ENCODE data around the gene PRSS48.
"Not testable (repeated sequence)": the region's sequence is repeated elsewhere in the genome, so short reads cannot be mapped to it uniquely, and the experiment has no call there.

The PRSS48 gene

DNA sequence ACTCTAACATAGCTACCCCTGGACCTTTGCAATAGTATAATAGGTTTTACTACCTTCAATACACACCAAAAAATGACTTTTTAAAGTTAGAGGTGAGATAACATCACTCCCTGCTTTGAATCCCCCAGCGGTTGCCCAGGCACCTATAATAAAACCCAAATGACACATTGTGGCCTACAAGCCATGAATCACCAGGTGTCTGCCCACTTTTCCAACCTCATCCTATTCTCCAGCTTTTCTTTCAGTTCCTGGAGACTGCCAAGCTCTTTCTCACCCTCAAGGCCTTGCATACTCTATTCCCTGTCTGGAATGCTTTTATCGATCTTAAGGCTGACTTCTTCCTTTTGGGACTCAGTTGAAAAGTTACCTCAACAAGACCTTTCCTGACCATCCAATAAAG lies 16.4 kb upstream of the PRSS48 start:
- DNase-seq (ENCODE audit: low read depth), result no peak

DNA sequence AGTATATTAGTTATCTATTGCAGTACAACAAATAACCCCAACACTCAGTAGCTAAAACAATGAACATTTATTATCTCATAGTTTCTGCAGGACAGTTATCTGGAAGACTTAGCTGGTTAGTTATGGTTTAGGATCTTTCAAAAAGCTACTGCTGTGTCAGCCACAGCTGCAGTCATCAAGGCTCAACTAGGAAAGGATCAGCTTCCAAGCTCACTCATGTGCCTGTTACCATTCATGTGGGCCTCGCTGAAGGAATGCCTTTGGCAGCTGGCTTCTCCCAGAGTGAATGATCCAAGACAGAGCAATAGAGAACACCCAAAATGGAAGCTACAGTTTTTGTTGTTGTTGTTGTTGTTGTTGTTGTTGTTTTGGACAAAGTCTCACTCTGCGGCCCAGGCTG lies 13.5 kb upstream of the PRSS48 start:
- no peak for DNase-seq (ENCODE audit: low read depth)

DNA sequence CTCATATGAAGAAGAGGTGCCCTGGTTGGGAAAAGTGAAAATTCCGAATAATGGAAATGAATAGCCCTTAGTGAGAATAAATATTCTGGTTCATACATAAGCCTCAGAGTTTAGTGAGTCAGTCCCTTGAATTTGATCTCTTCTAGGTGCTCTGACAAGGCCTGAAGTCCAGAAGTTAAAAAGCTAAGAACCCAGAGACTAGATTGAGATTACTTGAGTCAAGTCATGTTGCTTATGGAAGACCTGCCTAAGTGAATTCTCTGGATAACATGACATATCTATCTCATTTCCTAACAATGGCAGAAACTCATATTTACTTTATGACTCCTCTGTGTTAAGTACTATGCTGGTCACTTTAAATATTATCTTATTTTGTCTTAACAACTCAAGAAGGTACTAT lies 10.5 kb upstream of the PRSS48 start:
- DNase-seq (ENCODE audit: low read depth), result no peak

DNA sequence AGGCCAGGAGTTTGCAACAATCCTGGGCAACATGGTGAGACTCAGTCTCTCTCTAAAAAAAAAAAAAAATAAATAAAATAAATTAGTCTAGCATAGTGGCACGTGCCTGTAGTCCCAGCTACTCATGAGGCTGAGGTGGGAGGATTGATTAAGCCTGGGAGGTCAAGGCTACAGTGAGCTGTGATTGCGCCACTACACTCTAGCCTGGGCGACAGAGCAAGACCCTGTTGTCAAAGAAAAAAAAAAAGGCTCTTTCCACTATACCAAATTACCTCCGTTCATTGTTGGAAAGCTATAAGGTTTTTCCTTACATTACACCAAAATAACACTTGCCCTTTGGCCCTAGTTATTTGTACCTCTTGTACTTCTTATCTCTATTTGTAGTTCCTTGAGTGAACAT lies 9.9 kb upstream of the PRSS48 start:
- no peak for DNase-seq (ENCODE audit: low read depth)

DNA sequence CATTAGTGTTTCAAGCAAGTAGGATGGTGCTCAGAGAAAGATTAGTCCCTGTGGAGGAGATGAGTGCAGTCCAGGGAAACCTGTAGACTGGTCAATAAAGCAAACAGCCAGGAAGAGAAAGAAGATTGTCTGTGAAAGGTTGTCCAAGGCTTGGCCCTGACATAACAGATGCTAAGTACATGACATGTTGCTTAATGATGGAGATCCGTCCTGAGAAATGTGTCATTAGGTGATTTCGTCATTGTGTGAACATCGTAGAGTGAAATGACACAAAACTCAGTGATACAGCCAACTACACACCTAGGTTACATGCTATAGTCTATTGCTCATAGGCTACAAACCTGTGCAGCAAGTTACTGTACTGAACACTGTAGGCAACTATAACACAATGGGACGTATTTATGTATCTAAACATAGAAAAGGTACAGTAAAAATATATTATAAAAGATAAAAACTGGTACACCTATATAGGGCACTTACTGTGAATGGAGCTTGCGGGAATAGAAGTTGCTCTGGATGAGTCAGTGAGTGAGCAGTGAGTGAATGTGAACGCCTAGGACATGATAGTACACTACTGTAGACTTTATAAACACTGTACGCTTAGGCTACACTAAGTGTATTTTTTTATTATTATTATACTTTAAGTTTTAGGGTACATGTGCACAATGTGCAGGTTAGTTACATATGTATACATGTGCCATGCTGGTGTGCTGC lies 9.0 kb upstream of the PRSS48 start:
- DNase-seq (ENCODE audit: low read depth), result no peak

DNA sequence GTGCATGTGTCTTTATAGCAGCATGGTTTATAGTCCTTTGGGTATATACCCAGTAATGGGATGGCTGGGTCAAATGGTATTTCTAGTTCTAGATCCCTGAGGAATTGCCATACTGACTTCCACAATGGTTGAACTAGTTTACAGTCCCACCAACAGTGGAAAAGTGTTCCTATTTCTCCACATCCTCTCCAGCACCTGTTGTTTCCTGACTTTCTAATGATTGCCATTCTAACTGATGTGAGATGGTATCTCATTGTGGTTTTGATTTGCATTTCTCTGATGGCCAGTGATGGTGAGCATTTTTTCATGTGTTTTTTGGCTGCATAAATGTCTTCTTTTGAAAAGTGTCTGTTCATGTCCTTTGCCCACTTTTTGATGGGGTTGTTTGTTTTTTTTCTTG lies 8.1 kb upstream of the PRSS48 start:
- not testable (repeated sequence) for DNase-seq (ENCODE audit: low read depth)

DNA sequence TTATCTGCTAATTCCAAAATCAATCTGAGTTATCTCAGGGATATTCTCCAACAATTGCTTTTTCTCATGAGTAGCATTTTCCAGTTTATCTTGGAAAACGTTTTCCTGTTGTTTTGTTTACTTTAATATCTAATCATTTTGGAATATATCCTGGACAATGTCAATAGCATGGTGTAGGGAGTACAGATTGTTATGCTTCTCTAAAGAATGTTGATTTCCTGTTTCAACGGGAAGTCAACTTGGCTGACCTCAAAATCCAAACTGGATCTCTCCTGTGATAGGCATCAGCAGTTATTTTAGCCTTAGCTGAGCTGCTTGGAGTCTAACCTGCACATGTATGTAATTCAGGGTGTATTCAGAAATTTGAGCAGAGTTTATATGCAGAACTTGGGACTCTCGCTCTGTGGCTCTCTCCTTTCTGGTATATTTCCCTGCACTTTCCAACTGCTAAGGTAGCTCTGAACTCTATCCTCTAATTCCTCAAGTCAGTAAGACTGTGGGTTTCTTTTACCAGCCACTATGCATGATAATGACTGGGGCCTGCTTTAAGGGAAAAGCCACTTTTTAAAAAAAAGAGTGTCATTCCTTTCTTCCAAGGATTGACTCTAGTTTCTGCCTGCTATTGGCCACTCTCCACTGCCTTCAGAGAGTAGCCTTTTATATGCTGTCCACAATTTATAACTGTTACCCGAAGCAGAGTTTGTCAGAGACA lies 7.7 kb downstream of the PRSS48 start:
- DNase-seq (ENCODE audit: low read depth), result no peak

DNA sequence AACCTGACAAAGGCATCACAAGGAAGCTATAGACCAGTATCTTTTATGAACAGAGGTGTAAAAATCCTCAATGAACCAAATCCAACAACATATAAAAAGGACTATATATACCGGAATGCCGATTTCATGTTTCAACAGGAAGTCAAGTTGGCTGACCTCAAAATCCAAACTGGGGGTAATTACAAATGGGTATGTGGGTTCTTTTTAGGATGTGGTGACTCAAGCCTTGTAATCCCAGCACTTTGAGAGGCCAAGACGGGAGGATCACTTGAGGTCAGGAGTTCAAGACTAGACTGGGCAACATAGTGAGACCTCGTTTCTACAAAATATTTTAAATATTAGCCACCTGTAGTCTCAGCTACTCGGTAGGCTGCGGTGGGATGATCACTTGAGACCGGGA lies 10.4 kb downstream of the PRSS48 start:
- no peak for DNase-seq (ENCODE audit: low read depth)

DNA sequence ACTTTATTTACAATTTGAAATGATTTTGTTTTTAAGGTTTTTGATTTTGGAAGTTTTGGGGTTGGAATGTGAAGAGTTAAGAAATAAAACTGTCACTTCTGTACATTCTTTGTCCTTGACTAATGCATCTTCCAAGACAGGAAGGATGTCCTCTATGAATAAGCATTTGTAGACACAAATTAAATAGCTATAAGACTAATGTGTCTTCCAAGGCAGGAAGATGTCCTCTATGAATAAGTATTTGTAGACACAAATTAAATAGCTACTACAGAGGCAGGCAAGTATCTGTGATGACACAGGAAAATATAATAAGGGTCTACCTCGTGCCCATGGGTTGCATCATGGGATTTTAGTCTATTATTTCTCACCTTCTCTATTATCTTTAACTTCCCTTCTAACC lies 14.5 kb downstream of the PRSS48 start:
- DNase-seq (ENCODE audit: low read depth), result no peak

DNA sequence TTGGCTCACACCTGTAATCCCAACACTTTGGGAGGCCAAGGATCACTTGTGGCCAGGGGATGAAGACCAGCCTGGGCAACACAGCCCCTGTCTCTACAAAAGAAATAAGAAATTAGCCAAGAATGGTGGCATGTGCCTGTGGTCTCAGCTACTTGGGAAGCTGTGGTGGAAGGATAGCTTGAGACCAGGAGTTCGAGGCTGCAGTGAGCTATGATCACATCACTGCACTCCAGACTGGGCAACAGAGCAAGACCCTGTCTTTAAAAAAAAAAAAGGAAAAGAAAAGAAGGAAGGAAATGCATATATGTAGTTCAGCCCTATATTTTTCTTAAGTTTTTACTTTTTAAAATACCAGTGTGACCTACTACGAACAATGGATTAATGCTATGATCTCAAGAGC lies 15.1 kb downstream of the PRSS48 start:
- DNase-seq (ENCODE audit: low read depth), result no peak

DNA sequence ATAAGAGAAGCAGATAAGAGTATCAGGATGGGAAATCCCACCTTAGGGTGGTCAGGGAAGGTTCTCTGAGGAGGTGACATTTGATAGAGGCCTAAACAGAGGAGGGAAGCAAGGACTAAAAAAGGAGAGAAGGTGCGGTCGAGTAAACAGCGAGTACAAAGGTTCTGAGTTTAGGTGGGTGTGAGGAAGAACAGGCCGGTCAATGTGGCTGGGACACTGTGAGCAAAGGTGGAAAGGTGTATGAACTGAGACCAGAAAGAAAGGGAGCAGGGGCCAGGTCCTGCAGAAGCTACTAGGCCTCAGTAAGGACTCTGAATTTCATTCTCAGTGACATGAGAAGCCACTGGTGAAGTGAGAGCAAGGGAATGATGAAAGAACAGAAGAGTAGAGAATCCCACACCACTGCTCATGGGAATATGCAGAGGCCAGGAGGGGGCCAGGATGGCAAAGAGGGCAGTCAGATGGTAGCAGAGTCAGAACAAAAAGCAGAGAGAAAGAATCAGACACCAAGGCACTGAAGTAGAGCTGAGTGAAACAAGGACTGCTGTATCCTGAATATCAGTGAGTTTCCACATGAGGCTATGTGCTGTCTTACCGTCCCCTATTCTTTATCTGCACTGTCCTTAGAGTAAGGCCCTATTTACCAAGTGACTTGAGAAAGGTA lies 18.0 kb downstream of the PRSS48 start:
- DNase-seq (ENCODE audit: low read depth), result no peak

DNA sequence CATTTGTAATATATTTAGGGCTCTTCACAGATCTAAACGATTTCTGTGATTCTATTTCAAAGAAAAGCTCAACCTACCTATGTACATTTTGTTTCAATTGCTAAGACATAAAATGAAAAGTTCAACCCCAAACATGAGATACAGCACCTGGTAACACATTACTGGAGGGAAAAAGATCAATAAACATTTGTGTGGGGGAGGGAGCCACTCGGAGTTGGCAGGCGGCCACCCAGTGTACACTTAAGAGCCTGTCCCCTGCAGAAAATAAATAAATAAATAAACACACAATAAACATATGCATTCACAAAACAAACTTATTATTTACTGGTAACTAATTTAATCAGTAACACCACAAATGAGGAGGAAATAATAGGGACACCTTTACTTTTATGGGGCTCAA lies 19.3 kb downstream of the PRSS48 start:
- no peak for DNase-seq (ENCODE audit: low read depth)

DNA sequence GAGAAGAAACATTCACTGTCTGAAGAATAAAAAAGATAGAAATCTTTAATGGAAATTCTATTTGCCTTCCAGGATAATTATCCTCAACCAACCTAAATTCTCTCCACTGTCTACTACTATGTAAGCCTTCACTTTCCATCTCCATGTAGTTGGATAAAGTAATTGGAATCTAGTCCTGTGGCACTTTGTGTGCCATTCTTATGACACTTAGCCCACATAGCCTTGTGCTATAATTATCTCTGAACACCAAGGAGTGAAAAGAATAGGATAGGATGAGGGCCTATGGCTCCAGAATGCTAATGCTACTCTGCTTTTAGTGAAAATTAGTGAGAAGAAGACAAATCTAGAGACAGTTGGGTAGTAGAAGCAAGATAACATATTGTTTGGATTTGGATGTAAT lies 20.2 kb downstream of the PRSS48 start:
- DNase-seq (ENCODE audit: low read depth), result no peak

DNA sequence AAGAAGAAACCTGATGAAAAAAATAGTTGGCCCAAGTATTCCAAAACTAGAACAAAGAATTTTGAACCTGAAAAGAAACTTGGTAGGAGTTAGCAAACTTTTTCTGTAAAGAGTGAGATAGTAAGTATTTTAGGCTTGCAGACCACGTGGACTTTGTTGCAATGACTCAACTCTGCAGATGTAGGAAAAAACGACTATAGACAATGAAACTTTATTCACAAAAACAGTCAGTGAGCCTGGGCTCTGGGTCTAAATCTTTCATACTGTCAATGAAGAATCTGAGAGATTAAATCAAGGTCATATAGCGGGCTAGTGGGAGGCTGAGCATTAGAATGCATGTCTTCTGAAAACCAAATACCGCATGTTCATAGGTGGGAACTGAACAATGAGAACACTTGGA lies 25.5 kb downstream of the PRSS48 start:
- no peak for DNase-seq (ENCODE audit: low read depth)

DNA sequence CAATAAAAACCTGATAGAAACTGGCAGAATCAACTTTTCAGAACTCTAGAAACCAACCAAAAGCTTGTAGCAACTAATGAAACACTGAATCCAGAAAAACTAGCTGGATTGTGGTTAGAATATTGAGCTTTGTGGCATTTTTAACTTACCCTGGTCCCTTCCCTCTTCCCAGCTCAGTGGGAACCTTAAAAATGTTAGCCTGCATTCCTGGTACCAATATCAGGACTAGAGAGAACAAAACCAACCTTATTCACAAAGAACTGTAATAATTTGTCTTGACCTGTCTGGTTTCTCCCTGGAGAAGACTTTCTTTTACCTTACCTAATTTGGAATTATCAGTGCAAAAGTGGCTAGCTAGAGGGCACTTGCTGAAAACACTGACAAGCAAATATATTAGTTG lies 27.3 kb downstream of the PRSS48 start:
- DNase-seq (ENCODE audit: low read depth), result no peak

DNA sequence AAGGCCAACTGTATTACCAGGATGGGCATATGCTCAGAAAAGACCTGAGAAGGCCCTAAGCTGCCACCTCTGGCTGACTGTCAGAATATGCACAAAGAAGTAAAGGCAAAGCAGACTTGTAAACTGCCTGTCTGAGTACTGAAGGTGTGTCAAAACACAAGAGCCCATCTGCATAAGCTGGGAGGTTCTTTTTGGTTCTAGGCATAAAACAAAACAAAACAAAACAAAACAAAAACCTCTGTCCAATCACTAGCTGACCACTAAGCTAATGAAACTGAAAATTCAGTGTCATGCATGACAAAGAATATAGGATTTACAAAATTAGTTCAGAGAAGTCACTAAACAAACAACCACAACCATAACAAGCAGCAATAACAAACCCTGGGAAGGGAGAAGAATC lies 27.8 kb downstream of the PRSS48 start:
- DNase-seq (ENCODE audit: low read depth), result no peak

DNA sequence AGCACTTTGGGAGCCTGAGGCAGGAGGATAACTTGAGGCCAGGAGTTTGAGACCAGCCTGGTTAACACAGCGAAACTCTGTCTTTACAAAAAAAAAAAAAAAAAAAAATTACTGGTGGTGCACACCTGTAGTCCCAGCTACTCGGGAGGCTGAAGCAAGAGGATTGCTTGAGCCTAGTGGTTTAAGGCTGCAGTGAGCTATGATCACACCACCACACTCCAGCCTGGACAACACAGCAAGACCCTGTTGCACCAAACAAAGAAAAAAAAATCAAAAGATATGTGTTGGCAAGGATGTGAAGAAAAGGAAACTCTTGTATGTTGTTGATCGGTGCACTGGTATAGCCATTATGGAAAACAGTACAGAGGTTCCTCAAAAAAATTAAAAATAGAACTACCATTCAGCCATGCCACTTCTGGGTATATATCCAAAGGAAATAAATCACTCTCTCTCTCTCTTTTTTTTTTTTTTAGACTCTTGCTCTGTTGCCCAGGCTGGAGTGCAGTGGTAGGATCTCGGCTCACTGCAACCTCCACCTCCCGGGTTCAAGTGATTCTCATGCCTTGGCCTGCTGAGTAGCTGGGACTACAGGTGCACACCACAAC lies 33.3 kb downstream of the PRSS48 start:
- no peak for DNase-seq (ENCODE audit: low read depth)

DNA sequence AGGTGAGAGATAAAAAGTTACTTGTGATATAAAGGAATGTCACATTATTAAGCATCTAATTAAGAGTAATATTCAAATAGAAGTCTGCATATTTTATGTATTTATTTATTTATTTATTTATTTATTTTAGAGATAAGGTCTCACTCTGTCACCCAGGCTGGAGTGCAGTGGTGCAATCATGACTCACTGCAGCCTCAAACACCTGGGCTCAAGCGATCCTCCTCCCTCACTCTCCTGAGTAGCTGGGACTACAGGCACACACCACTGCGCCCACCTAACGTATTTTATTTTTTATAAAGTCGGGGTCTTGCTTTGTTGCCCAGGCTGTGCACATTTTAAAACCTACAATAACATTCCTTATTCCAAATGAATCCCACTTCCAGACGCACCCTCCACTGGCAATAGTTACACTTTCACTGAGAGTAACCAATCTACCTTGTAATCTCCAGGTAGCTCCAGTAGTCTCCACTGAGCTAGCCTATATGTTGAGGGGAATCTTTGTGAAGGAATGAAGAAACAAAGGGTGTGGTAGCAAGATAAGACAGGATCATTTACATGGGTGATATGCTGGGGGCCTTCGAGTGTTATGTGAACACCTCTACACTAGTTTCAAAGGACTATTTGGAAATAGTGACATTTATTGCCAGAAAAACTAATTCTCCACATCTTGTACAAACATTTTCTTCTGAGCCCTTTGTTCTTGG lies 36.5 kb downstream of the PRSS48 start:
- DNase-seq (ENCODE audit: low read depth), result no peak

DNA sequence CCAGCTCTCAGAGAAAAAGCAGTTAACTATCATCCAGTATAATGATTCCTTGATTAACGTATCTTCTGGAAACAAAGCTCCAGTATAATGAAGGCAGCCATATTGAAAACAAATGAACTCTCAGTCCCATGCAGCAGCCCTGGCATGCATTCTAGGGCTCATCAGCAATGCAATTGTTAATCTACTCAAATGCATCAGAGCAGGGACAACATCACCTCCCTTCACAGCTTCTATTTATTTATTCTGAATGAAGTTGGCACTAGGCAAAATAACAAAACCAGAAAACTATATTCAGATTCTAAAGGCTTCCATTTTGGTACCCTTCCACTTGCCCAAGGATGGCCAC lies 37.0 kb downstream of the PRSS48 start:
- DNase-seq (ENCODE audit: low read depth), result no peak

DNA sequence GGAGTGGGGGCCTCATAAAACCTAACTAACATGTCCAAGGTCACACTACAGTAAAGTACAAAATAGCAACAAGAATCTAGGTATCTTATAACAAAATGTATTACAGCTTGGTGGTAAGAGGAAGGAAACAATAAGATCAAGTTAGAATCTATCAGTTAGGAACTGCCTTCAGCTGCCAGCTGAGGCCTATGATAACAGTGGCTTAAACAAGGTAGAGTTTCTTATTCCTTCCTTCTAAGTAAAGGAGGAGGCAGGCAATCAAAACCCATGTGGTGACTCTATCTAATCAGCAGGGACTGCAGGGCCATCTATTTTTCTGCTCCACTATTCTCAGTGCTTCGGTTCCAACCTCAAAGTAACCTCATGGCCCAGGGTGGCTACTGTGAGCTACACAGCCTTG lies 37.5 kb downstream of the PRSS48 start:
- DNase-seq (ENCODE audit: low read depth), result no peak

DNA sequence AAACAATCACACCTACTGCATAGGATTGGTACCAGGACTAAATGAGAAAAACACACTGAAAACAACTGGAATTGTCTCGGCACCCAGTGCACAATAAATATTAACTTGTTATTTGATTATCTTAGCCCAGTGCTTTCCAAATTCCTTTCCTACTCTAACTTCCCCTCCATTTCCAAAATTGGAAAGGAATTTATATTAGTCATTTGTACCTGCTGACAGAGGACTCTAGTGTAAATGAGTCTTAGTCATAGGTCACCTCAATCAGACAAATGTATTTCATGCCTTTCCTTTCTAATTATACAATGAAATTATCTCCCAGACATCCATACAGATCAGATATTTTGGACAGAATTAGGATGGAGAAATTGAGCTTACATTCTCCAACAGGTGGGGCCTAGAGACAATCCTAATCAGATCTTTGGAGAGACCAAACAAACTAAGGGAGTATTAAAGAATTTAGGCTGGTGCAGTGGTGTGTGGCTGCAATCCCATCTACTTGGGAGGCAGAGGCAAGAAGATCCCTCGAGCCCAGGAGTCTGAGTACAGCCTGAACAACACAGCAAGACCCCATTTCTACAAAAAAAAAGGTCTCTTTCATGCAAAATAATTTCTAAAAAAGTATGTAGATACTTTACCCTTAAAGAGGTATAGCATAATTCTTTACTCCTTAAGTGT lies 38.4 kb downstream of the PRSS48 start:
- no peak for DNase-seq (ENCODE audit: low read depth)

DNA sequence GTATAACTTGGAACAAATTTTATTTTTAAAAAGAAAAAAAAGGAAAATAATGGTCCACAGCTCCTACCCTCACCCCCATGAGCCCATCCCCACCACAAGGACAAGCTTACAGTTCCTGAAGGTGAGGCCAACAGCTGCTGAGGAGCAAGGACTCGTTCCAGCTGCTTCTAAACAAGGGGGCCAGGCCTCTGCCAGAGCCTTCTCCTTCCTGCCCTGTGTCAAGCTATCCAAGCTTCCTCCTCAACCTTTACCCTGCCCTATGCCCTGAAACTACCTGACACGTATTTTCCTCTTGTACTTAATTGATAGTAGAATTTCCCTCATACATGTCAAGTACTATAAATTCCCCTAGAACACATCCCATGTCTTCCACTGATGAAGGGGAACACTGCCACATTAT lies 39.7 kb downstream of the PRSS48 start:
- DNase-seq (ENCODE audit: low read depth), result no peak

Data from activated T-helper 1 cell treated with Interleukin-2 at 50 U/mL for 16 hours (primary cell).